Nephron (organoid): ENCODE data around the gene KLHL24.
"Not testable (repeated sequence)": the region's sequence is repeated elsewhere in the genome, so short reads cannot be mapped to it uniquely, and the experiment has no call there.

Source experiments
- H3K27ac Mint-ChIP-seq, 3 experiments: 2 replicates each; pipeline ENCODE4 v1.8.0; 2020; ENCODE audit warnings: mixed read lengths in 3 of 3, mild to moderate bottlenecking in 2 of 3, moderate library complexity in 1 of 3
- H3K27me3 Mint-ChIP-seq: 2 replicates; pipeline ENCODE4 v1.8.0; 2021; ENCODE audit warnings: low read depth, mild to moderate bottlenecking, moderate library complexity, mixed read lengths
- H3K36me3 Mint-ChIP-seq: 2 replicates; pipeline ENCODE4 v1.8.0; 2020; ENCODE audit warnings: low read depth, mixed read lengths
- H3K4me1 Mint-ChIP-seq: 2 replicates; pipeline ENCODE4 v1.8.0; 2020; ENCODE audit warnings: mixed read lengths
- H3K4me3 Mint-ChIP-seq, 3 experiments: 2 replicates each; pipeline ENCODE4 v1.8.0; 2020; ENCODE audit warnings: mild to moderate bottlenecking in 3 of 3, mixed read lengths in 3 of 3, moderate library complexity in 2 of 3
- H3K9me3 Mint-ChIP-seq: 2 replicates; pipeline ENCODE4 v1.8.0; 2020; ENCODE audit warnings: mixed read lengths
- CTCF ChIP-seq, 3 experiments: fragments of 200-600 bp; sonication (generic); IDR thresholded peaks; one replicate each; pipeline ENCODE4 v1.5.0; 2021; ENCODE audit warnings: antibody characterized with exemption in 3 of 3; ENCODE audit not compliant: unreplicated experiment in 3 of 3

Gene KLHL24

GRCh38 chr3:183687705-183688104 is 52.3 kb downstream of the KLHL24 start:
- H3K36me3 Mint-ChIP-seq, result peaks cover 2% of the 10 kb centered on the region
- TF ChIP-seq CTCF (IDR thresholded peaks at IDR 0.05; ENCODE audit: unreplicated experiment in 3 of 3), result no peak
- no peaks in the 10 kb centered on the region for H3K4me1 Mint-ChIP-seq
- H3K27ac Mint-ChIP-seq, result no peak overlapping the region
- H3K9me3 Mint-ChIP-seq, result no peaks in the 10 kb centered on the region
- no peaks in the 10 kb centered on the region for H3K27me3 Mint-ChIP-seq
- no peak overlapping the region for H3K4me3 Mint-ChIP-seq

- H3K9me3 Mint-ChIP-seq, result no peaks in the 10 kb centered on the region
- TF ChIP-seq CTCF (IDR thresholded peaks at IDR 0.05; ENCODE audit: unreplicated experiment in 3 of 3), result no peak
- H3K36me3 Mint-ChIP-seq, result no peaks in the 10 kb centered on the region
- no peaks in the 10 kb centered on the region for H3K4me1 Mint-ChIP-seq
- H3K27me3 Mint-ChIP-seq, result no peaks in the 10 kb centered on the region
- no peak overlapping the region for H3K27ac Mint-ChIP-seq
- H3K4me3 Mint-ChIP-seq, result no peak overlapping the region
These were observed 53.5 kb downstream of the KLHL24 start for GRCh38 chr3:183688874-183689273.

GRCh38 chr3:183689621-183690020 is 54.2 kb downstream of the KLHL24 start:
- not testable (repeated sequence) for H3K27ac Mint-ChIP-seq, H3K9me3 Mint-ChIP-seq, H3K36me3 Mint-ChIP-seq, H3K4me3 Mint-ChIP-seq, H3K4me1 Mint-ChIP-seq, H3K27me3 Mint-ChIP-seq

GRCh38 chr3:183690402-183690995 is 55.1 kb downstream of the KLHL24 start:
- no peak for TF ChIP-seq CTCF (IDR thresholded peaks at IDR 0.05; ENCODE audit: unreplicated experiment in 3 of 3)
- Mint-ChIP-seq H3K4me1 (no peaks in the 10 kb centered on the region), H3K9me3 (no peaks in the 10 kb centered on the region), H3K36me3 (no peaks in the 10 kb centered on the region), H3K4me3 (no peak overlapping the region), H3K27me3 (no peaks in the 10 kb centered on the region), H3K27ac (no peak overlapping the region)

GRCh38 chr3:183692436-183692835 is 57.0 kb downstream of the KLHL24 start:
- TF ChIP-seq CTCF (IDR thresholded peaks at IDR 0.05; ENCODE audit: unreplicated experiment in 3 of 3), result no peak
- Mint-ChIP-seq H3K4me3 (no peak overlapping the region), H3K9me3 (no peaks in the 10 kb centered on the region), H3K36me3 (no peaks in the 10 kb centered on the region), H3K27ac (peak overlapping the region in 1 of 3 experiments; percentile 22), H3K27me3 (no peaks in the 10 kb centered on the region), H3K4me1 (peaks cover 4% of the 10 kb centered on the region)

- Mint-ChIP-seq H3K36me3 (no peaks in the 10 kb centered on the region), H3K27me3 (no peaks in the 10 kb centered on the region), H3K9me3 (no peaks in the 10 kb centered on the region), H3K4me3 (peak overlapping the region; percentile 32 to 94 (median 93)), H3K27ac (no peak overlapping the region), H3K4me1 (peaks cover 29% of the 10 kb centered on the region)
- TF ChIP-seq CTCF (IDR thresholded peaks at IDR 0.05; ENCODE audit: unreplicated experiment in 3 of 3), result no peak
These were observed 60.3 kb downstream of the KLHL24 start for GRCh38 chr3:183695569-183696364.
